Large intestine (tissue), 3 donors: Measurements from ENCODE around the gene PTGES. TPM values are rescaled to one million over a fixed set of nuclear protein-coding genes. Genes with fewer than 3 reads are reported as not detected.
A peak's percentile ranks its signal among the peaks of the same experiment; 100 is the strongest.

Experiments used
- DNase-seq, 2 donors: peaks; one replicate each; pipeline versions ENCODE4 v3.0.0 to v3.0.0-alpha.2; 2013
- H3K27ac ChIP-seq: one replicate; pipeline ENCODE4 v1.5.1; 2013; ENCODE audit warnings: low read length
- H3K27me3 ChIP-seq: 2 replicates; pipeline ENCODE4 v1.6.1; 2013; ENCODE audit warnings: low read length; ENCODE audit not compliant: control insufficient read depth, insufficient read depth
- H3K36me3 ChIP-seq: 2 replicates; pipeline ENCODE4 v1.6.1; 2013; ENCODE audit warnings: low read length; ENCODE audit not compliant: control insufficient read depth, insufficient read depth
- H3K4me1 ChIP-seq: one replicate; pipeline ENCODE4 v1.6.1; 2013; ENCODE audit warnings: low read length; ENCODE audit not compliant: control insufficient read depth, insufficient read depth
- H3K4me3 ChIP-seq: one replicate; pipeline ENCODE4 v1.5.1; 2013; ENCODE audit warnings: low read length
- H3K9me3 ChIP-seq: one replicate; pipeline ENCODE4 v1.6.1; 2013; ENCODE audit warnings: mild to moderate bottlenecking, low read depth, low read length, moderate library complexity; ENCODE audit not compliant: control insufficient read depth
- WGBS: methylation state at CpG from one replicate; pipeline ENCODE4 v1.1.5; 2013; ENCODE audit warnings: low lambda C conversion rate; ENCODE audit not compliant: insufficient coverage; 5-methylcytosine and 5-hydroxymethylcytosine counted together
- polyA plus RNA-seq: library from polyadenylated mRNA; unstranded; fragments of 120-200 nt; gene quantifications from one replicate; pipeline ENCODE4 v1.2.1, GENCODE V29; 2013

Gene PTGES
- polyA plus RNA-seq, 1 donor: 4.9 TPM

- no peak for DNase-seq
- H3K4me1 ChIP-seq: peaks cover 10% of the 10 kb centered on the region
- no peaks in the 10 kb centered on the region for H3K36me3 ChIP-seq
- H3K4me3 ChIP-seq: no peak overlapping the region
- no peak overlapping the region for H3K27ac ChIP-seq
- no peaks in the 10 kb centered on the region for H3K9me3 ChIP-seq
- peaks cover 10% of the 10 kb centered on the region for H3K27me3 ChIP-seq
- WGBS: 83% methylated on average over 1 of the region's 5 CpGs
Measured at GRCh38 chr9:129748249-129748648, 4.6 kb downstream of the PTGES start.

DNA sequence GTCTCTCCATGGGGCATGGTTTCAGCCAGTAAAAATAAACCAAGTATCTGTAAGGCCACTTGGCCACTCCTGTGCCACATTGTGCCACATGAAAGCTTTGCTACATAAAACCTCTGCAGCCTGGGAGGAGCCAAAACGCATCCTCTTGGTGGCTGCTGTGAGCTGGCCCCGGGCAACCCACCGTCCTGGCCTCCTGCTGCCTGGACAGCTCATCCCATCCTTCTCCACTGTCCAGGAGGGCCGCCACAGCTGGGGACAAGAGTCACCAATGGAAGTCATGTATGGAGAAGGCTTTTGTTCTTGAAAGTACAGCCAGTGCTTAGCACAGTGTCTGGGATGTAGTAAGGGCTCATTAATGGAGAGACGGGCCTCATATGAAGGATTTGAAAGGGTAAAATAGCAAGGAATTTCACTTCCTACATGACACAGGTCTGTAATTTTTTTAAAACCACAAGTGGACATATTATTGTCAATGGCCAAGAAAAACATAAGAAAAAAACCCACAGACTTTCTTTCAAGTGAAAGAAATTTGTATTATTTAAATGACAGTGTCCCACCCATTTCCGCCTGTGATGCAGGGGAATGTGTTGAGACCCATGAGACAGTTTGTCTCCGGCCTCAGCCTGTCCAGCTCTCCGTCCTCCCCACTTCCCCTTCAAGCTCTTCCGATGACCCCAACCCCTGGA is 6.6 kb downstream of the PTGES start:
- no peak for DNase-seq
- H3K9me3 ChIP-seq: no peaks in the 10 kb centered on the region
- no peaks in the 10 kb centered on the region for H3K27me3 ChIP-seq
- WGBS: no CpG with 5 or more reads among the region's 9 CpGs
- H3K4me1 ChIP-seq: no peaks in the 10 kb centered on the region
- no peaks in the 10 kb centered on the region for H3K36me3 ChIP-seq
- H3K4me3 ChIP-seq: no peak overlapping the region
- H3K27ac ChIP-seq: no peak overlapping the region

DNA sequence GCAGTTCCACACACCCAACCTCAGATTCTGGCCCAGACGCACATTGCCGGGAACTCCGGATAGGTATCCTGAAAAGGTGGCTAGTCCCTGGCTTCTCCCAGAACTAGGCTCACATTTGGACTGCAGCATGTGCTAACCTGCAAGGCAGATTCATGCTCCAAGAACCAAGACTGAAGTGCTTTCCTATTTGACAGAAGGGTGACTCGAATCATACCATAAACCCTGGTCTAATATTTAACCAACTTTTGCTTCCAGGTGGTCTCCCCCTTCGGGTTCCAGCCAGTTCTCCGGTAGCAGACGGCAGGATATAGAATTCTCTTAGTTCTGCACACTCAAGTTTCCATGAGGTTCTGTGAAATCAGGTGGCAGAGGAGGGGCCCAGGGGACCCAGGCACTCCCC is 7.6 kb downstream of the PTGES start:
- no peaks in the 10 kb centered on the region for H3K36me3 ChIP-seq
- DNase-seq: no peak
- no peak overlapping the region for H3K27ac ChIP-seq
- no CpG with 5 or more reads among the region's 7 CpGs for WGBS
- no peaks in the 10 kb centered on the region for H3K27me3 ChIP-seq
- H3K4me1 ChIP-seq: no peaks in the 10 kb centered on the region
- H3K9me3 ChIP-seq: no peaks in the 10 kb centered on the region
- H3K4me3 ChIP-seq: no peak overlapping the region

DNA sequence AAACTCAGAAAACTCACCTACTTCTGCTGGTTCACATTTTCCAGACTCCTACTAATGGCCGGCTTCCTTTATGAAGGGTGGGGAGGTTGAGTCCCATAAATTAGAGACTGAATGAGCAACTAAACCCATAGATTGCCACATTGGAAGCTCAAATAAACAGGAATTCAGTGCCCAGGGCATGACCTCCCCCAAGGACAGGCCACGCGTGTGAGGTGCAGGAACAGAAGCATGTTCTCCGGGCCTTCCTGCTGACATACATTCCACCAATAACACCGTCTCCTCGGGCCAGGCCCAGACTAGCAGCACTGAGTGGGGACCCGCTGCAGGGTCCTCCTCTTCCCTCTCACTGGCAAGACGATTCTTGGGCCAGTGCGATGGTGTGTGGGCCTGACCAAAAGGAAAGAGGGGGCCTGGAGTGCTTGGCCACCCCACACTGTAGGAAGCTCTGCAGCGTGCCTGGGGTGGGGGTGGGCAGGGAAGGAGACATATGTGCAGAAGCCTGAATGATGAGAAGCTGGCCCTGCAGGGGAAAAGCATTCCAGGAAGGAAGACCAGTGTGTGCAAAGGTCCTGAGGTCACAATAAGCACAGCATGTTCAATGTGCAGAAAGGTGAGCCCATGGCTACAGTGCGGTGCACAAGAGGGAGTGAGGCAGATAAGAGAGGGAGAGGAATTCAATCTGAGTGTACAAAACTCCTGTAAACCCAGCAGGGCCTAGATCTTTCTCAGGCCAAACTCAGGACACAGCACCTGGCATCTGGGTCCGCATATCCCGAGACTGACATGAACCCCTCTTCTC is 12.0 kb downstream of the PTGES start:
- H3K4me1 ChIP-seq: peaks cover 5% of the 10 kb centered on the region
- H3K36me3 ChIP-seq: no peaks in the 10 kb centered on the region
- 100% methylated on average over 1 of the region's 13 CpGs for WGBS
- H3K9me3 ChIP-seq: no peaks in the 10 kb centered on the region
- peaks cover 6% of the 10 kb centered on the region for H3K27me3 ChIP-seq
- no peak for DNase-seq
- no peak overlapping the region for H3K4me3 ChIP-seq
- no peak overlapping the region for H3K27ac ChIP-seq

DNA sequence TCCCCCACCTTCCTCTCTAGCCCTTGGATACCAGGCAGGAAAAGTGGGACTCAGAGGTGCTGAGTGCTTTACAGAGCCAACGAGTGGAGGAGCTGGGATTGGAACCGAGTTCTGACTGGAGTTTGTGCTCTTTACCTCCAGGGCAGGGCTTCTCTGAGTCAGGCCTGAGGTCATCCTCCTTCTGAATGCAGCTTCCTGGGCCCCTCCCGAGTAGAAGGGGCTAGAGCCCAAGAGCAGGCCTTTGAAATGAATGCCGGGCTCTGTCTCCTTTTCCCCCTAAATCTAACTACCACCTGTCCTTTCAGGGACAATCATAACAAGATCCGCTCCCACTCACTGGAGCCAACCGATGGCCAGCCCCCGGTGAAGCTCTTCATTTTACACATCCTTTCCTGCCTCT is 12.7 kb downstream of the PTGES start:
- WGBS: no CpG with 5 or more reads among the region's 7 CpGs
- no peaks in the 10 kb centered on the region for H3K9me3 ChIP-seq
- H3K27me3 ChIP-seq: peaks cover 6% of the 10 kb centered on the region
- peaks cover 9% of the 10 kb centered on the region for H3K4me1 ChIP-seq
- no peak overlapping the region for H3K4me3 ChIP-seq
- no peaks in the 10 kb centered on the region for H3K36me3 ChIP-seq
- no peak overlapping the region for H3K27ac ChIP-seq
- DNase-seq: no peak

DNA sequence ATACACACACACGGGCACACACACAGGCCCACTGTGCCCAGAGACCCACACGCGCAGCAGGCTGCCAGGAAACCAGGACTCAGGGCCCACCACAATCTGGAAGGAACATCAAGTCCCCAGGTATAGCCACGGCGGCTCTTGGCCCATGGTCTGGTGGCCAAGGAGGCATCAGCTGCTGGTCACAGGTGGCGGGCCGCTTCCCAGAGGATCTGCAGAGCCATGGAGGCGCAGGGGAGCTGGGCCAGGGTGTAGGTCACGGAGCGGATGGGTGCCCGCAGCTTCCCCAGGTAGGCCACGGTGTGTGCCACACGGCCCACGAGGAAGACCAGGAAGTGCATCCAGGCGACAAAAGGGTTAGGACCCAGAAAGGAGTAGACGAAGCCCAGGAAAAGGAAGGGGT is 13.4 kb downstream of the PTGES start:
- H3K4me3 ChIP-seq: no peak overlapping the region
- H3K36me3 ChIP-seq: no peaks in the 10 kb centered on the region
- no CpG with 5 or more reads among the region's 16 CpGs for WGBS

GRCh38 chr9:129737479-129738274 is 15.2 kb downstream of the PTGES start:
- DNase-seq: peak; percentile 70 to 85
- Histone ChIP-seq H3K4me1 (peaks cover 16% of the 10 kb centered on the region), H3K36me3 (no peaks in the 10 kb centered on the region), H3K4me3 (peak overlapping the region; percentile 58), H3K9me3 (no peaks in the 10 kb centered on the region), H3K27me3 (peaks cover 6% of the 10 kb centered on the region), H3K27ac (no peak overlapping the region)
- no CpG with 5 or more reads among the region's 48 CpGs for WGBS

More for the DNA sequence above, 13.4 kb downstream of the PTGES start:
- Histone ChIP-seq H3K4me1 (peaks cover 10% of the 10 kb centered on the region), H3K9me3 (no peaks in the 10 kb centered on the region), H3K27me3 (peaks cover 6% of the 10 kb centered on the region), H3K27ac (no peak overlapping the region)
- no peak for DNase-seq

DNA sequence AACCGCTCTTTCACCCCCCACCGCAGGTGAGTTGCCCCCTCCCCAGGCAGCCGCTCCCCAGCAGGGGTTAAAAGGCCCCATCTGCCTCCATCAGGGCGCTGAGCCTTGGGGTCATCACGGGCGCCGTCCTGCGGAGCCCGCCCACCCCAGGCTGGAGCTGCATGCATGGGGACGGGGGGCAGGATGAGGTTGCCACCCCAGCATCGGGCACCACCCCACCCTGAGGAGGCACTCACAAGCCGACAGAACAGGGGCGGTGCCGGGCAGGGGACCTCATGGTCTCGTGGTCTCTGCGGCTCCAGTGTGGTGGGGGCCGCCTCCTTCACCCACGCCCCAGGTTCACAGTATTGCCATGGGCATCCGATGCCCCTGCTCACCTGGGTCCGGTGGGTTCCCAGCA is 16.5 kb downstream of the PTGES start:
- WGBS: no CpG with 5 or more reads among the region's 20 CpGs
- no peak overlapping the region for H3K27ac ChIP-seq
- peaks cover 16% of the 10 kb centered on the region for H3K4me1 ChIP-seq
- H3K9me3 ChIP-seq: no peaks in the 10 kb centered on the region
- no peaks in the 10 kb centered on the region for H3K36me3 ChIP-seq
- H3K27me3 ChIP-seq: peaks cover 6% of the 10 kb centered on the region
- no peak for DNase-seq
- no peak overlapping the region for H3K4me3 ChIP-seq

GRCh38 chr9:129735546-129735945 is 17.3 kb downstream of the PTGES start:
- no peak for DNase-seq
- WGBS: no CpG with 5 or more reads among the region's 6 CpGs

DNA sequence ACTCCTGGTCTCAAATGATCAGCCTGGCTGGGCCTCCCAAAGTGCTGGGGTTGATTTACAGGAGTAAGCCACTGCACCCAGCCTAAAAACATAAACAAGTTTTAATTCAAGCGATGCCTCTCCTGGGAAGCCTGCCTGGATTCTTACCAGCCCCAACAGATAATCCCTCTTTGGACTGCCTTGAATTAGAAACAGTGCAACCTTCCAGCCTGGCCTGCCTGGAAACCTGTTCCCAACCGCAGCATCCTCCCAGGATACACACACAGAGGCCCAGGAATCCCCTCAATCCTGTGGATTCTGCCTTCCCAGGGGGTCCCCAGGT is 19.2 kb downstream of the PTGES start:
- no peak for DNase-seq
- peaks cover 16% of the 10 kb centered on the region for H3K4me1 ChIP-seq
- no peaks in the 10 kb centered on the region for H3K9me3 ChIP-seq
- no peaks in the 10 kb centered on the region for H3K36me3 ChIP-seq
- no peak overlapping the region for H3K4me3 ChIP-seq
- peaks cover 6% of the 10 kb centered on the region for H3K27me3 ChIP-seq
- WGBS: no CpG with 5 or more reads among the region's 2 CpGs
- H3K27ac ChIP-seq: no peak overlapping the region

More at GRCh38 chr9:129735546-129735945, 17.3 kb downstream of the PTGES start:
- H3K4me3 ChIP-seq: no peak overlapping the region
- peaks cover 6% of the 10 kb centered on the region for H3K27me3 ChIP-seq
- H3K9me3 ChIP-seq: no peaks in the 10 kb centered on the region
- H3K4me1 ChIP-seq: peaks cover 16% of the 10 kb centered on the region
- H3K27ac ChIP-seq: no peak overlapping the region
- no peaks in the 10 kb centered on the region for H3K36me3 ChIP-seq
